Fibroblast of lung (primary cell): ENCODE data around the gene ARFIP2. TPM values are rescaled to one million over a fixed set of nuclear protein-coding genes. Genes with fewer than 3 reads are reported as not detected.

Experiments
- DNase-seq, 2 donors: peaks; one replicate each; pipeline versions ENCODE4 v3.0.0 to v3.0.0-alpha.2; 2010; ENCODE audit warnings: low read depth in 2 of 2
- H2AFZ ChIP-seq: 2 replicates; pipeline ENCODE4 v1.5.1; 2012; ENCODE audit warnings: low read length, control low read depth, inconsistent platforms
- H3K27ac ChIP-seq: 2 replicates; pipeline ENCODE4 v1.5.1; 2011; ENCODE audit warnings: low read length, control low read depth; ENCODE audit not compliant: insufficient read depth
- H3K27me3 ChIP-seq: 2 replicates; pipeline ENCODE4 v1.5.1; 2011; ENCODE audit warnings: mild to moderate bottlenecking, low read length; ENCODE audit not compliant: control insufficient read depth, insufficient read depth
- H3K36me3 ChIP-seq: 2 replicates; pipeline ENCODE4 v1.5.1; 2011; ENCODE audit warnings: low read length; ENCODE audit not compliant: control insufficient read depth, insufficient read depth
- H3K4me1 ChIP-seq: 2 replicates; pipeline ENCODE4 v1.5.1; 2011; ENCODE audit warnings: low read length; ENCODE audit not compliant: control insufficient read depth, insufficient read depth; ENCODE audit errors: extremely low read depth
- H3K4me2 ChIP-seq: 2 replicates; pipeline ENCODE4 v1.5.1; 2011; ENCODE audit warnings: low read length, control low read depth; ENCODE audit not compliant: insufficient read depth; ENCODE audit errors: extremely low read depth
- H3K4me3 ChIP-seq, 4 experiments: fragments of 200-600 bp in 1 of 4; sonication (generic) in 1 of 4; replicated peaks in 1 of 4; 2 replicates each; pipeline ENCODE4 v1.5.1; 2011 to 2016; ENCODE audit warnings: low read length in 4 of 4, low read depth in 3 of 4, mild to moderate bottlenecking in 3 of 4, control low read depth in 2 of 4, inconsistent platforms in 1 of 4, mixed read lengths in 1 of 4; ENCODE audit not compliant: insufficient read depth in 1 of 4; ENCODE audit errors: control extremely low read depth in 1 of 4
- H3K79me2 ChIP-seq: 2 replicates; pipeline ENCODE4 v1.5.1; 2012; ENCODE audit warnings: mild to moderate bottlenecking, low read length, inconsistent platforms; ENCODE audit not compliant: control insufficient read depth, insufficient read depth
- H3K9ac ChIP-seq: 2 replicates; pipeline ENCODE4 v1.5.1; 2011; ENCODE audit warnings: mild to moderate bottlenecking, low read length, control low read depth; ENCODE audit not compliant: insufficient read depth
- H3K9me3 ChIP-seq: 2 replicates; pipeline ENCODE4 v1.5.1; 2012; ENCODE audit warnings: low read depth, low read length; ENCODE audit not compliant: control insufficient read depth, insufficient read depth
- H4K20me1 ChIP-seq: 2 replicates; pipeline ENCODE4 v1.5.1; 2011; ENCODE audit warnings: low read length; ENCODE audit not compliant: control insufficient read depth, insufficient read depth; ENCODE audit errors: extremely low read depth
- EZH2 ChIP-seq: IDR thresholded peaks from 2 replicates; pipeline ENCODE4 v1.5.1; 2012; ENCODE audit warnings: low read length, control low read depth, mild to moderate bottlenecking; ENCODE audit errors: missing control alignments
- polyA plus RNA-seq, 2 donors: library from polyadenylated mRNA; depleted of rRNA in 1 of 2; stranded (reverse) in 1 of 2; unstranded in 1 of 2; fragments of >200 nt; gene quantifications; 2 replicates each; pipeline ENCODE4 v1.2.1, GENCODE V29; 2011 to 2012; ENCODE audit warnings: missing spikeins in 1 of 2
- total RNA-seq: library from RNA; depleted of rRNA; stranded (reverse); fragments of >200 nt; gene quantifications from 2 replicates; pipeline ENCODE4 v1.2.1, GENCODE V29; 2014
- TF ChIP-seq, protein P1 (sequence below), 2 donors: IDR thresholded peaks in 1 of 2; conservative IDR thresholded peaks in 1 of 2; 1 replicate in 1 of 2; 2 replicates in 1 of 2; pipeline ENCODE4 v1.5.1; 2011 to 2012; ENCODE audit warnings: low read length in 2 of 2, control low read depth in 1 of 2, inconsistent platforms in 1 of 2, low read depth in 1 of 2, mild to moderate bottlenecking in 1 of 2

Gene ARFIP2
- total and polyA plus RNA-seq, 2 donors (not counting 1 experiment from before 2014, with no cell fraction given), result 47.6 to 75.5 TPM

- Histone ChIP-seq H3K4me2 (no peak overlapping the region), H4K20me1 (no peaks in the 10 kb centered on the region), H3K27ac (no peak overlapping the region), H3K4me3 (no peak overlapping the region), H2AFZ (no peak overlapping the region), H3K9ac (no peak overlapping the region), H3K9me3 (no peaks in the 10 kb centered on the region), H3K36me3 (peaks cover 4% of the 10 kb centered on the region), H3K4me1 (no peaks in the 10 kb centered on the region), H3K27me3 (no peaks in the 10 kb centered on the region), H3K79me2 (no peaks in the 10 kb centered on the region)
- no peak for DNase-seq
- TF ChIP-seq EZH2, result no peak
- TF ChIP-seq, protein P1, sequence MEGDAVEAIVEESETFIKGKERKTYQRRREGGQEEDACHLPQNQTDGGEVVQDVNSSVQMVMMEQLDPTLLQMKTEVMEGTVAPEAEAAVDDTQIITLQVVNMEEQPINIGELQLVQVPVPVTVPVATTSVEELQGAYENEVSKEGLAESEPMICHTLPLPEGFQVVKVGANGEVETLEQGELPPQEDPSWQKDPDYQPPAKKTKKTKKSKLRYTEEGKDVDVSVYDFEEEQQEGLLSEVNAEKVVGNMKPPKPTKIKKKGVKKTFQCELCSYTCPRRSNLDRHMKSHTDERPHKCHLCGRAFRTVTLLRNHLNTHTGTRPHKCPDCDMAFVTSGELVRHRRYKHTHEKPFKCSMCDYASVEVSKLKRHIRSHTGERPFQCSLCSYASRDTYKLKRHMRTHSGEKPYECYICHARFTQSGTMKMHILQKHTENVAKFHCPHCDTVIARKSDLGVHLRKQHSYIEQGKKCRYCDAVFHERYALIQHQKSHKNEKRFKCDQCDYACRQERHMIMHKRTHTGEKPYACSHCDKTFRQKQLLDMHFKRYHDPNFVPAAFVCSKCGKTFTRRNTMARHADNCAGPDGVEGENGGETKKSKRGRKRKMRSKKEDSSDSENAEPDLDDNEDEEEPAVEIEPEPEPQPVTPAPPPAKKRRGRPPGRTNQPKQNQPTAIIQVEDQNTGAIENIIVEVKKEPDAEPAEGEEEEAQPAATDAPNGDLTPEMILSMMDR (conservative IDR thresholded peaks at IDR 0.05 in 1 of 2, IDR thresholded peaks at IDR 0.05 in 1 of 2; ENCODE audit: low read depth in 1 of 2, low read length in 2 of 2), result no peak
Observed at GRCh38 chr11:6504166-6504565, 23.0 kb upstream of the ARFIP2 start.

DNA sequence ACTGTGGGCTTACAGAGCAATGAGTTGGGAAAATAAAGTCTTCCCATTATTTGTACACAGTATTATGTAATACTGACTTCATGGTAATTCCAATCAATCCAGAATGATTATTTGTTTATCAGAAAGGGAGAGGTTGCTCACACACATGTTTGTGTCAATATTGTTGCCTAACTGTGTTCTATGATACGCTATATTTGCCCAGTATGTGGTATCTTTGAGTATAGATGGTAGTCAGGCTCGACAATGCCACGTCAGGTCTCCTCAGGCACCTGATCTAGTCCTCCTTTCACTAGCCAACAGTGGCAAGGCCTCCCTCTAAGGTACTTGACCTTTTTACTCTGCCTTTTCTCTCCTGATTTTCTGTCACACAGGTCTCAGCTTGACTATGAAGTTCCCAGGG, 21.3 kb upstream of the ARFIP2 start:
- Histone ChIP-seq H2AFZ (no peak overlapping the region), H3K4me3 (no peak overlapping the region), H3K9ac (no peak overlapping the region), H3K4me2 (no peak overlapping the region), H3K9me3 (no peaks in the 10 kb centered on the region), H3K27ac (no peak overlapping the region), H3K36me3 (peaks cover 8% of the 10 kb centered on the region), H3K79me2 (no peaks in the 10 kb centered on the region), H4K20me1 (no peaks in the 10 kb centered on the region), H3K4me1 (no peaks in the 10 kb centered on the region), H3K27me3 (no peaks in the 10 kb centered on the region)
- TF ChIP-seq, protein P1 (conservative IDR thresholded peaks at IDR 0.05 in 1 of 2, IDR thresholded peaks at IDR 0.05 in 1 of 2; ENCODE audit: low read depth in 1 of 2, low read length in 2 of 2), result no peak
- no peak for TF ChIP-seq EZH2
- DNase-seq, result no peak

DNA sequence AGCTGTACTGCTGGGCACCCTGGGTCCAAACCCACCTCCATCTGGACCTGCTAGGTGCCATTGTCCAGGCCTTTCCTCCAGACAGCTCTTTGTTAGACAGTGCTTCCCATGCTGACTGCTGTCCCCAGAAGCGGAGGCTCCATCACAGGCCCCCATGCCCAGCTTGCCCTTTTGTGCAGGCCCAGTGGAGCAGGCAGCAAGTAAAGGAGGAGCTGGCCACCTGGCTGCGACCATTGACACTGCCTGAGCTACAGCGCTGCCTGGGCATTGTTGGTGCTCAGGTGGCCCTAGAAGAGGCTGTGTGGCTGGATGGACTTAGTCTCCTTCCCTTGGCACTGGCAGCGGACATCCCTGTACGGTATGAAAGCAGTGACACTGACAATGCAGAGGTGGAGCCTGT, 17.4 kb upstream of the ARFIP2 start:
- Histone ChIP-seq H3K79me2 (no peaks in the 10 kb centered on the region), H3K27me3 (no peaks in the 10 kb centered on the region), H3K4me3 (no peak overlapping the region), H3K4me2 (no peak overlapping the region), H3K4me1 (peaks cover 2% of the 10 kb centered on the region), H3K27ac (no peak overlapping the region), H3K9ac (no peak overlapping the region), H3K9me3 (no peaks in the 10 kb centered on the region), H3K36me3 (peaks cover 5% of the 10 kb centered on the region), H2AFZ (no peak overlapping the region), H4K20me1 (no peaks in the 10 kb centered on the region)
- TF ChIP-seq, protein P1 (conservative IDR thresholded peaks at IDR 0.05 in 1 of 2, IDR thresholded peaks at IDR 0.05 in 1 of 2; ENCODE audit: low read depth in 1 of 2, low read length in 2 of 2), result no peak
- TF ChIP-seq EZH2, result no peak
- no peak for DNase-seq
